NAMALWA (cell line): ENCODE results near the gene PTPRT.
"Not testable (repeated sequence)": the region's sequence is repeated elsewhere in the genome, so short reads cannot be mapped to it uniquely, and the experiment has no call there.

ENCODE experiments used
- DNase-seq: peaks from one replicate; pipeline ENCODE4 v3.0.0-alpha.2; 2015; ENCODE audit warnings: low spot score

Gene PTPRT

GRCh38 chr20:42910808-42911207 lies 278.9 kb downstream of the PTPRT start:
- DNase-seq: not testable (repeated sequence)

DNA sequence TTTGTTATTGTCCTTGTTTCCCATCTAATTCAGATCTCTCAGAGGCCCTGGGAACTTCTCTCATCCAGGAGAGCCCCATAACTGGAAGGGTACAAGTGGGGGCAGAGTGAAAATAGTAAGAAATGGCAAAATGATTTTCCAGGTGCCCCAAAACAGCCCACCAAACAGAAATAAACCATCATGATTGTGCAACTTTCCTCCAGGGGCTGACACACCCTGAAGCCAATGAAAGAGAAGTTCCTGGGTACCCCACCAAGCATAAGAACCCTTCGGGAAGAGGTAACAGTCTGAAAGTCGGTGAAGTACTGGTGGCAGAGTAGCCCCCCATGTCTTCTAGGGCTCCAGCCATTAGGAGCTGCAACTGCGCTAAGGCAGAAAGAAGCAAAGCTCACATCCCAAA lies 282.0 kb downstream of the PTPRT start:
- DNase-seq: no peak

DNA sequence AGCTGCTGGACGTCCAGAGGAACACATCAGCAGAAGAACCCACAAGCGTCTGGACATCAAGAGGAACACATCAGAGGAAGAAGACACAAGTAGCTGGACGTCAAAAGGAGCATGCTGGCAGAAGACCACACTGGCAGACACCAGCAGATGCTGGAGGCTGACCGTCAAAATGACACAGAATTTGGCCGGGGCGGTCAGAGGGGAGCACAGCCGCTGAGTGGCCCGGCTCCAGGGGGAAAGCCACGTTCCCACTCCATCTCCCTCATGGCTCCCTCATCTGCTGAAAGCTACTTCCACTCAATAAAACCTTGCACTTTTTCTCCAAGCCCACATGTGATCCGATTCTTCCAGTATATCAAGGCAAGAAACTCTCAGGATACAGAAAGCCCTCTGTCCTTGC lies 283.6 kb downstream of the PTPRT start:
- DNase-seq: no peak

- no peak for DNase-seq
These were observed 287.2 kb downstream of the PTPRT start for GRCh38 chr20:42902509-42902908.

DNA sequence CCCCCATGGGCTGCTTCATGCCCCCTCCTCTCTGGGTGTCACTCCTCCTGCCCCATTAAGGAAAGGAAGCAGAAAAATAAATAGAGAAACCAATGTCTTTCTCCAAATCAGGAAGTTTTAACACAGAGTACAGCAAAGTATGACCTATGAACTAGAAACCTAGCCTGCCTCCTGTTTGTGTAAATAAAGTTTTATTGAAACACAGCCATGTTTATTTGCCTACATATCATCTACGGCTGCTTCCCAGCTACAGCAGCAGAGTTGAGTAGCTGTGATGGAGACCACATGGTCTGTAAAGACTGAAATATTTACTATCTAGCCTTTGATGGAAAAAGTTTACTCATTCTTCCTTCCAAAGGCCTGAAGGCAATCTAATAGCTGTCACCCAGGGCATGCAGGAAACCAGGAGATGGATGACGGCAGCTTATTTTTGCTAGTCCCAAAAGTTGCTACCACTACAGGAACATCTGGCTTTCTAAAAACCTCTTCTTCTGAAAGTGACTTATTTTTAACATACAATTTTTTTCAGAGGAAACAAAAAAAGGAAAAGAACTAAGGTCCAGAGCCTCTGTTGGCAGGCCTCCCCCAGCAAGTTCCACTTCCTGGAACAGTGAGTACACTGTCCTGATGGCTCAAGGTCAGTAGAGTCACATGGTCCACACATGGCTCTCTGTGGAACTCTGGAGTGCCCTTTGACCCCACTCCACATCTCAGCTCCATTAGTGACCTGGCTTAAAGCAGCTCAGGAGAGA lies 287.8 kb downstream of the PTPRT start:
- DNase-seq: no peak

DNA sequence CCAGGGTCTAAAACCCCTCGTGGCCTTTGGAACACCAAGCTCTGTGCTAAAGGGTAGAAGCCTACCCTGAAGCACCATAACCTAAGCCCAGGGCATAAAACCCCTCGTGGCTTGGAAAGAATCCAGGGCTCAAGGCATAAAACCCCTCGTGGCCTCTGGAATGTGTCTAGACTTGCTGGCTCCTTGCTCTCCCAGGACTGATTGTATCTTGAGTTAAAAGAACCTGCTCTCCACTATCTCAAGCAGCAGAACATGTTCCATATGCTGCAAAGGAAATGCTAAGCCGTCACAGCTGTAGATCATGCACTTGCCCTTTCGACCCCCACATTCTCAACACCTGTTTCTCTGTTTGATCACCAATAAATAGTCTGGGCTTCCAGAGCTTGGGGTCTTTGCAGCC lies 288.9 kb downstream of the PTPRT start:
- DNase-seq: not testable (repeated sequence)

GRCh38 chr20:42895020-42895419 lies 294.7 kb downstream of the PTPRT start:
- no peak for DNase-seq

GRCh38 chr20:42894483-42894882 lies 295.2 kb downstream of the PTPRT start:
- no peak for DNase-seq

DNA sequence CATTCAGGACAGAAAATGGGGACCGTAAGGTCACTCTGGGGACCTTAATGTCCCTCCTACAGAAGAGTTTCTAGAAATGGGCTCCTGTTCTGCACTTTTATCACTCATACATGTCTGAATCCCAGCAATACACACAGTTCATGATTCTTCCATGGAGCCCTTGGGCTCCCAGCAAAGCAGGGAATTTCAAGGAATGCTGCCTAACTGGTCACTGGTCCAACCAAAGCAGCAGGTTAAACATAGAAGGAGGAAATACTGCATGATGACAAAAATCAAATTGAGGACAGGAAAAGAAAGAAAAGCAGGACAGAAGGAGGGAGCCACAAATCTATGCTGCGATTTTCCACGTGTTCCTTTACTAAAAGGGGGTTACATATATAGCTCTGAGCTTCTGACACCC lies 300.2 kb downstream of the PTPRT start:
- no peak for DNase-seq

DNA sequence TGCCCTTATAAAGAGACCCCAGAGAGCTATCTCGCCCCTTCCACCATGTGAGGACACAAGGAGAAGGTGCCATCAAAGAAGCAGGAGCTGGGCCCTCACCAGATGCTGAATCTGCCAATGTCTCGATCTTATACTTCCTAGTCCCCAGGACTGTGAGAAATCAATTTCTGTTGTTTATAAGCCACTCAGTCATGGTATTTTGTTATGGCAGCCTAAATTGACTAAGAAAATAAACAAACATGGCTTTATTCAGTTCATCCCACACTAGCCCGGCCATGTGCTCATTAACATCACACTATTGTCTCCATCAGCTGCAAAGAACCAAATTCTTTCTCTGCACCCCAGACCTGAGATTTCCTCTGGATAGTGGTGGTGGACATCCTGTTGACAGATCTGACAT lies 302.4 kb downstream of the PTPRT start:
- no peak for DNase-seq

GRCh38 chr20:42886801-42887200 lies 302.9 kb downstream of the PTPRT start:
- DNase-seq: no peak

- no peak for DNase-seq
These were observed 303.7 kb downstream of the PTPRT start for GRCh38 chr20:42886046-42886445.

- no peak for DNase-seq
These were observed 314.1 kb downstream of the PTPRT start for GRCh38 chr20:42875581-42875980.

GRCh38 chr20:42873259-42873658 lies 316.4 kb downstream of the PTPRT start:
- no peak for DNase-seq

DNA sequence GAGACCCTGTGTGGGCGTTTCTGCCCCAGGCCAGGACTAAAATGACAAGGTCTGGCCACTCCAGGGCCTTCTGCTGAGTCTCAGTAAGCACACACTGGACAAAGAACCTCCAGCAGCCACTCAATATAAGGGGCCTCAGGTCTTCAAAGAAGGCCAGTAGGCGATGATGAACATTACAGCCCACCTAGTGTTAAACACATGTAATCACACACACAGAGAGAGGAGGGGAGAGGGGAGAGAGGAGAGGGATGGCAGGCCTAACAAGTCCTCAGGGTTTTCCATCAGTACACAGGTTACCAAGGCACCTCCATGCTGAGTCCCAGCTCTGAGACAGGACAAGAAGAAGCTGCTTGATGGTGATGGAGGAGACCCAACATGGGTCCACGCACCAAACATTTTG lies 325.6 kb downstream of the PTPRT start:
- no peak for DNase-seq

DNA sequence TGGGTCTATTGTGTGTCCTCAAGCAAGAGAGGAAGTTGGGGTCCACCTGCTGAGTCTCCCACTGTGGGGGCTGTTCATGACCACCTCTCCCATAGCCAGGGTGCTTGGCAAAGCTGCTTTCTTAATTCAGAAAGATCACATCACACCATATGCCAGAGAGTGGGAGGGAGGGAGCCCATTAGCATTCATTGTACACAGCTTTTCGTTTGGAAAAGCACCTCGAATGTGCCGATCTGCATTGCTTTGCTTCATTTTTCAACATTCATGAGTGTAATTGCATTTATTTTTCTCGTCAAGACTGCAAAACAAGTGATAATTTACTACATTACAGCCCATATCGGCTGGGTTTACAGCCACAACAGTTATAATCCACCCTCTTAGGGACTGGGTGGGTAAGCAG lies 327.3 kb downstream of the PTPRT start:
- no peak for DNase-seq

- no peak for DNase-seq
These were observed 332.3 kb downstream of the PTPRT start for GRCh38 chr20:42857446-42857845.

- no peak for DNase-seq
These were observed 333.8 kb downstream of the PTPRT start for GRCh38 chr20:42855896-42856295.

DNA sequence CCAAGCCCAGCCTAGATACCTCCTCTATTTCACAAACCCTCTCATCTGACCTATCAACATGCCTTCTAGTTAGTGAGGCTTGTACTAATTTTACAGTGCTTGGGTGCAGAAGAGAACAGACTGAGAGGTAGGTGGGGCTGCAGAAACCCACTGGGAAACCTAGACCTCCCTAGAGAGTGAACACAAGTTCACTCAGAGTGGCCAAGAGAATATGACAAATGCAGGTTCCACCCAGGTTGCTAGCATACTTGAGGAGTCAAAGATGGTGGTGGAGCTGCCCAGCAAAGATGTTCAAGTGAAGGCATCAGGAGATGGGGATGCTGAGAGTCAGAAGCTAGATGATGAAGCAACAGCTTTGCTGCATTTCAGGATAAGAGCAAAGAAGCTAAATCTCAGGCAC lies 337.0 kb downstream of the PTPRT start:
- DNase-seq: no peak

DNA sequence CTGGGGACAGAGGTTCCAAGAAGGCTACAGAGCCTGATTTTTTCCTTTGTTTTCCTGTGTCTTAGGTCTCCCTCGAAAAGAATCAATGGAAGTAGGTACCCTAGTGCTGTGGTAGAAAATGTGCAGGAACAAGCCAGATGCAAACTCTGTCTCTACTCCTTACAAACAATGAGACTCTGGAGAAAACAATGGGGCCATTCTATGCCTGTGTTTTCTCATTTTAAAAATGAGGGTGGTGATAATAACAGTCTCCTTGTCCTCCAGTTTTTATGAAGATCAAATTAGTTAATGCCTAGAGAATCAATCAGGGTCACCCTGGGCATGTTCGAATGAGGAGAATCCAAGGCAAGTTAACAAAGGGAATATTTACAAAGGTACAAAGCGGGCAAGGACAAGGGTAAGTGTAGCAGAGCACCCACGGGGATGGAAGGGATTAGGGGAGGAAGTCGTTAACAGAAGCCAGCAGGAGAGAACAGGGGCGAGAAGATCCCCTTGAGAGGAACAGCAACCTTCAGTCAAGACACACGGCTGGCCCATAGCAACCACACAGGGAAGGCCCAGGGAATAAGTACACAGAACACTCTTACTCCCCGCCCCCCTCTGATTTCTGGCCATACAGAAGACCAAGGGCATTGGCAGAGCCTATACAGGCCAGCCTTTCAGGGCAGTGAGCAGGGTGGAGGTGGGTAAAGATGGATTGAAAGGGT lies 342.8 kb downstream of the PTPRT start:
- no peak for DNase-seq

GRCh38 chr20:42844751-42845150 lies 345.0 kb downstream of the PTPRT start:
- DNase-seq: no peak

- DNase-seq: no peak
These were observed 352.2 kb downstream of the PTPRT start for GRCh38 chr20:42837456-42837855.

- DNase-seq: no peak
These were observed 353.4 kb downstream of the PTPRT start for GRCh38 chr20:42836339-42836738.

DNA sequence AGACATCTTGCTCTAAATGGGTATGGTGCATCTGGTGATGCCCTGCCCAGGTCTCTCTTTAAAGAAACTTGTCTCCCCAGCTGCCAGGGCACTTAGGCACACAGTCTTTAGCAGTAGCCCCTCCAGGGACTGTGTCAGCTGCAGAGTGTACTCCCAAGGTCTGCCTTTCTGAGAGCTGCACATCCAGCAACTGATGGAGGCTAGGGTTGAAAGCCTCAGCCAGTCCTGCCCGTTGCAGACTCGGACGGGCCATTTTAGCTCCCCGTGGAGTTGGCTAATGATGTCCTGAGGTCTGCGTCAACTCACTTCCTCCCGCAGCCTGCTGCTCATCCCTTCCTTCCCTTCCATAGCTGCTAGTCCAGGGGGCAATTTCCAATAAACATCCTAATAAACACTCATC lies 381.8 kb downstream of the PTPRT start:
- DNase-seq: no peak
